Measurements from ENCODE around the gene CDH4.

Gene CDH4

DNA sequence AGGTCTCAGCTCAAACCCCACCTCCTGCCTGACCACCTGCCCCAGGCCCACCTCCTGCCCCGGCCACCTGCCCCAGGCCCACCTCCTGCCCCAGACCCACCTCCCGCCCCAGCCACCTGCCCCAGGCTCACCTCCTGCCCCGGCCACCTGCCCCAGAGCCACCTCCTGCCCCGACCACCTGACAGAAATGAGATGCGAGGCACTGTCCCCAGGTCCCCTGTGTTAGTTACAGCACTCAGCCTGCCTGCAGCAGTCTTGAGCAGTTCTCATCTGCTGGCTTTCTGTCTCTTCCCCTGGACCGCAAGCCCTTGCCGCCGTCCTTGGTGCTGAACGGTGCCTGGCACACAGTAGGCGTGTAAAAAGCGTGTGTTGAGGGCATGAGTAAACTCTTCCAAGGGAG, 79.5 kb downstream of the CDH4 start:
- Mint-ChIP-seq H3K36me3 (ENCODE audit: low read depth) (no peaks in the 10 kb centered on the region), H3K27ac (no peak overlapping the region), H3K4me3 (no peak overlapping the region), H3K27me3 (ENCODE audit: low read depth) (no peaks in the 10 kb centered on the region), H3K9me3 (no peaks in the 10 kb centered on the region), H3K4me1 (ENCODE audit: low read depth) (no peaks in the 10 kb centered on the region)

GRCh38 chr20:61332016-61332975, 80.2 kb downstream of the CDH4 start:
- Mint-ChIP-seq H3K4me1 (ENCODE audit: low read depth) (no peaks in the 10 kb centered on the region), H3K4me3 (no peak overlapping the region), H3K36me3 (ENCODE audit: low read depth) (no peaks in the 10 kb centered on the region), H3K9me3 (no peaks in the 10 kb centered on the region), H3K27ac (no peak overlapping the region), H3K27me3 (ENCODE audit: low read depth) (no peaks in the 10 kb centered on the region)

GRCh38 chr20:61333484-61334108, 81.5 kb downstream of the CDH4 start:
- H3K27me3 Mint-ChIP-seq (ENCODE audit: low read depth) = no peaks in the 10 kb centered on the region
- no peaks in the 10 kb centered on the region for H3K4me1 Mint-ChIP-seq (ENCODE audit: low read depth)
- no peak overlapping the region for H3K27ac Mint-ChIP-seq
- no peaks in the 10 kb centered on the region for H3K9me3 Mint-ChIP-seq
- H3K4me3 Mint-ChIP-seq = no peak overlapping the region
- no peaks in the 10 kb centered on the region for H3K36me3 Mint-ChIP-seq (ENCODE audit: low read depth)

GRCh38 chr20:61340157-61340556, 88.1 kb downstream of the CDH4 start:
- Mint-ChIP-seq H3K9me3 (no peaks in the 10 kb centered on the region), H3K4me1 (ENCODE audit: low read depth) (no peaks in the 10 kb centered on the region), H3K27me3 (ENCODE audit: low read depth) (no peaks in the 10 kb centered on the region), H3K27ac (no peak overlapping the region), H3K4me3 (no peak overlapping the region), H3K36me3 (ENCODE audit: low read depth) (no peaks in the 10 kb centered on the region)

GRCh38 chr20:61341605-61342004, 89.5 kb downstream of the CDH4 start:
- H3K4me3 Mint-ChIP-seq = no peak overlapping the region
- no peaks in the 10 kb centered on the region for H3K9me3 Mint-ChIP-seq
- H3K27ac Mint-ChIP-seq = no peak overlapping the region
- H3K36me3 Mint-ChIP-seq (ENCODE audit: low read depth) = no peaks in the 10 kb centered on the region
- no peaks in the 10 kb centered on the region for H3K27me3 Mint-ChIP-seq (ENCODE audit: low read depth)
- H3K4me1 Mint-ChIP-seq (ENCODE audit: low read depth) = no peaks in the 10 kb centered on the region

GRCh38 chr20:61343934-61344333, 91.9 kb downstream of the CDH4 start:
- no peak overlapping the region for H3K4me3 Mint-ChIP-seq
- H3K9me3 Mint-ChIP-seq = no peaks in the 10 kb centered on the region
- no peaks in the 10 kb centered on the region for H3K27me3 Mint-ChIP-seq (ENCODE audit: low read depth)
- H3K36me3 Mint-ChIP-seq (ENCODE audit: low read depth) = no peaks in the 10 kb centered on the region
- no peaks in the 10 kb centered on the region for H3K4me1 Mint-ChIP-seq (ENCODE audit: low read depth)
- H3K27ac Mint-ChIP-seq = no peak overlapping the region

DNA sequence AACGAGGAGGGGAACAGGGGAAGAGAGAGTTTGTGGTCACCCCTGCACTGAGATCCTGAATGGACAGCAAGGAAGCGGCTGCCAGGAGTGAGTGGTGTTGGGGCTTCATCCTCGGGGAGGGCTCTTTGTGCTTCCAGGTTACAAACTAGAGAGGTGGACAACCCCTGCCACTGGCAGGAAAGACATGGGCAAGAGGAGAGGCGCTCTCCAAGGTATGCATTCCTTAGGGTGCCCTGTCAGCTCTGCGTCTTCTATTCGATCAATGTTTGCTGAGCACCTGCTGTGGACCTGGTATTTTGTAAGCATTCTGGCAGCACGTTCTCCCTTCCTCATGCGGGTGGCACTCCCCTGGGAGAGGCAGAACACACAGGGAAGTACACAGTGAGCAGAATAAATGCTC, 93.6 kb downstream of the CDH4 start:
- Mint-ChIP-seq H3K27ac (no peak overlapping the region), H3K4me3 (no peak overlapping the region), H3K9me3 (no peaks in the 10 kb centered on the region), H3K4me1 (ENCODE audit: low read depth) (no peaks in the 10 kb centered on the region), H3K27me3 (ENCODE audit: low read depth) (no peaks in the 10 kb centered on the region), H3K36me3 (ENCODE audit: low read depth) (no peaks in the 10 kb centered on the region)

GRCh38 chr20:61346996-61347395, 94.9 kb downstream of the CDH4 start:
- no peaks in the 10 kb centered on the region for H3K27me3 Mint-ChIP-seq (ENCODE audit: low read depth)
- H3K36me3 Mint-ChIP-seq (ENCODE audit: low read depth) = no peaks in the 10 kb centered on the region
- no peaks in the 10 kb centered on the region for H3K4me1 Mint-ChIP-seq (ENCODE audit: low read depth)
- H3K27ac Mint-ChIP-seq = no peak overlapping the region
- no peaks in the 10 kb centered on the region for H3K9me3 Mint-ChIP-seq
- no peak overlapping the region for H3K4me3 Mint-ChIP-seq

GRCh38 chr20:61347443-61347842, 95.4 kb downstream of the CDH4 start:
- Mint-ChIP-seq H3K36me3 (ENCODE audit: low read depth) (no peaks in the 10 kb centered on the region), H3K9me3 (no peaks in the 10 kb centered on the region), H3K27ac (no peak overlapping the region), H3K4me1 (ENCODE audit: low read depth) (no peaks in the 10 kb centered on the region), H3K27me3 (ENCODE audit: low read depth) (no peaks in the 10 kb centered on the region), H3K4me3 (no peak overlapping the region)

- H3K4me3 Mint-ChIP-seq = no peak overlapping the region
- H3K36me3 Mint-ChIP-seq (ENCODE audit: low read depth) = no peaks in the 10 kb centered on the region
- no peaks in the 10 kb centered on the region for H3K9me3 Mint-ChIP-seq
- no peaks in the 10 kb centered on the region for H3K27me3 Mint-ChIP-seq (ENCODE audit: low read depth)
- H3K27ac Mint-ChIP-seq = no peak overlapping the region
- no peaks in the 10 kb centered on the region for H3K4me1 Mint-ChIP-seq (ENCODE audit: low read depth)
Measured at GRCh38 chr20:61349447-61350165, 97.5 kb downstream of the CDH4 start.

- H3K27ac Mint-ChIP-seq = no peak overlapping the region
- no peaks in the 10 kb centered on the region for H3K4me1 Mint-ChIP-seq (ENCODE audit: low read depth)
- H3K9me3 Mint-ChIP-seq = no peaks in the 10 kb centered on the region
- H3K4me3 Mint-ChIP-seq = no peak overlapping the region
- H3K36me3 Mint-ChIP-seq (ENCODE audit: low read depth) = no peaks in the 10 kb centered on the region
- no peaks in the 10 kb centered on the region for H3K27me3 Mint-ChIP-seq (ENCODE audit: low read depth)
Measured at GRCh38 chr20:61350500-61351250, 98.6 kb downstream of the CDH4 start.

DNA sequence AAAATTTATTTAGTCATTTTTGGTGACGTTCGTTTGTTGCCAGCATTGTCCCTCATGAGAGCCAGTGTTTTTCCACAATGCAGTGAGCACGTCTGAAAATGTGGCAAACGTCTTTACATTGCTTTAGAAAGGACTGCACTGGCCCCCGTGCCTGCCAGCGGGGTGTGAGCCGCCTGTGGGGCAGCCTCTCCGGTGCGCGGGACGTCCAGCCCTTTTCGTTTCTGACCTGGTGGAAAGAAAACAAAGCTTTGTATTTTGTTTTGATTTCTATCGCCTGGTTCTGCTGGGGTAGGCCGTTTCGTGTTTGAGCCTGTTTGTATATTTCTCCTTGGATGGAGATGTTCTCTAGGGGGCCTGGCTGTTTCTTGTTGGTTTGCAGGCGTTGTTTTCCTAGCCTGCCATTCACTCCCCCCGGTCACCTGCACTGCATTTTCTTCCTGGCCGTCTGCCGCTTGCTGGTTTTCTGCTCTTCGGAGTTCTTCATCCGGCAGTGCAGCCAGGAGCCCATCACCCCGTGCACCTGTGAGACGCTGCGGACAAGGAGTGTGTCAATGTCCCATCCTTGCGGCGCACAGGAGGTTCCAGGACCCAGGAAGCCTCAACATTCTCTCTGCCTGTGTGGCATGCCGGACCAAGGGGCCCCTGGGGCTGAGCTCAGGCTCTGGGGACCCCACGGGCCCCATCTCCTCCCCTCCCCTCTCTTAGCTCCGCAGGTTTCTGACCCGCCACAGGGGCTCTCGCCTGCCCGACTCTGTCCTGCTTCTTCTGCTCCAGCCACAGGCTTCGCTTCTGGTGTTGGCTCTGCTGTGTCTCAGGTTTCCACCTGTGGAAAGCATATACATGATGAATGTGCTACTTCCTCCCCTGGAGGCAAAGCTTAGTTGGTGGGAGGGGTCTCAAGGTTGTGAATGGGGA, 100.5 kb downstream of the CDH4 start:
- Mint-ChIP-seq H3K4me1 (ENCODE audit: low read depth) (no peaks in the 10 kb centered on the region), H3K27me3 (ENCODE audit: low read depth) (no peaks in the 10 kb centered on the region), H3K36me3 (ENCODE audit: low read depth) (no peaks in the 10 kb centered on the region), H3K27ac (no peak overlapping the region), H3K4me3 (no peak overlapping the region), H3K9me3 (no peaks in the 10 kb centered on the region)

DNA sequence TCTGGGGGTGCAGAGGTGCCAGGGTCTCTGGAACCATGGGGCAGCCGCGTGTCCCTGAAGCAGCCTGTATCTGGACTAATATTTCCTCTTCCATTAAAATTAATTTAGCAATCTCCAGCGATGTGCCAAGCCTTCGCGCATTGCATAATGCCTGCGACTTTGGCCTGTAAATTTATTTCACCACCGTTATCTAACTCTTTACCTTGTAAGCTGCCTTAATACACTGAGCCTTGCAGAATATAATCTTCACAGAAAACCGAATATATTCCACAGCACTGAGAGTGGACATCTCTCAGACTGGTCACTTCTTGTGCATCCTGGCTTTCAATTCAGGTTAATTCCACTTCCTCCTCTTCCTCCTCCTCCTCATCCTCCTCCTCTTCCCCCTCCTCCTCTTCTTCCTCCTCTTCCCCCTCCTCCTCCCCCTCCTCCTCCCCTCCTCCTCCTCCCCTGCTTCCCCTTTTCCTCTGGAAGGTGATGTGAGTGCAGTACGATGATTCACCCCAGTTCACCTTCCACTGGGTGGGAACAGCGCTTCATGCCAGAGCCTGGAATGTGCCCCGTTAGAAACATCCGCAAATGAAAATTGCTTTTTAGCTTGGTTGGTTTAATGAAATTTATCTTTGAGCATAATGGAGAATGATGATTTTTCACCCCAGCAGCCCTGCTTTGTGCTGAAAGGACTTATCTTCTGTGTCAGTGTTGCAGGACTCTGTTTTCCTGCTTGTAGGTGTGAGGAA, 101.4 kb downstream of the CDH4 start:
- Mint-ChIP-seq H3K4me1 (ENCODE audit: low read depth) (no peaks in the 10 kb centered on the region), H3K9me3 (no peaks in the 10 kb centered on the region), H3K4me3 (no peak overlapping the region), H3K27ac (no peak overlapping the region), H3K36me3 (ENCODE audit: low read depth) (no peaks in the 10 kb centered on the region), H3K27me3 (ENCODE audit: low read depth) (no peaks in the 10 kb centered on the region)
